Stimulated activated CD8-positive, alpha-beta memory T cell treated with anti-CD3 and anti-CD28 coated beads, Interleukin-2, amount 100 ng/mL, for 48 hours (primary cell): ENCODE data around the gene CAMTA1.

Experiments
- DNase-seq, 2 donors: peaks; one replicate each; pipeline ENCODE4 v3.0.0-alpha.2; 2020; ENCODE audit warnings: low read depth in 2 of 2

CAMTA1 gene

GRCh38 chr1:7229186-7229585, 443.9 kb downstream of the CAMTA1 start:
- DNase-seq: no peak

DNA sequence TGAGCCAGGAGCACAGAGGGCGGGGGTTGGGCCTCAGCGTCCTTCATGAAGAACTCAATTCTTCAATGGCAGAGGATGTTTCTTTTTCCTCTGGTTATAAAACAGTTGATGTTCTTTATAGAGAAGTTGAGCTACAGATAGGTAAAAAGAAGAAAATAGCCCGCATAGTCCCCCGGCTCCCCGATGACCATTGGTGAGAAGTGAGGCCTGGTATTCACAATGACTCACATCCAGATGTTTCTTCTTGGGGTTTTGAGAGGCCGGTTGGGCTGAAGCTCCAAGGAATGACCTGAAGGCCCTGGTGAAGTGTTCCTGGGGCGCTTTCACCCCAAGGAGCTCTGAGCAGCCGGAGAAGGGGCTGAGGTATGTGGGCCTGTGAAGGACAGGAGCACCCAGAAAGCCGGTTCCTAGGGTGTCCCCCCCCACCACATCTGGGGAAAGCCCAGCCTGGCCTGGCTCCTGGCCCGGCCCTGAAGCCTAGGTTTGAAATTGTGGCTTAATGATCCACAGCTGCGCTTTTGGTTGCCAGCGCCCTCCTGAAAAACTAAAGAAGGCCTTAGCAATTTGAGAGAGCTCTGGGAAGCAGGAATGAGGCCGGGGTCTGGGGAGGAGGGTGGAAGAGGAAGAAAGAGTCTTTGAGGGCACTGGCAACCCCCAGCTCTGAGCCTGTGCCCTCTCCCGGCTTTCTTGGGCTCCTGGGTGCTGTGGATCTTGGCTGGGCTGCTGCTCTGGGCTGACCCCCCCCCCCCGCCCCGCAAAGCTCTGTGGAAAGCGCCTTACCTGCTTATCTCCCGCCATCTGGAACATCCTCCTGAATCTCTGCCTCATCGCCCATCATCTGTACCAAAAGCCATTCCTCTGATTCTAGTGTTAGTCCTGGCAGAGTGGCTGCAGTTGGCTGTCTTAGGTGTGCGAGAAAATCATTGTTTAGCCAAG, 444.7 kb downstream of the CAMTA1 start:
- no peak for DNase-seq

DNA sequence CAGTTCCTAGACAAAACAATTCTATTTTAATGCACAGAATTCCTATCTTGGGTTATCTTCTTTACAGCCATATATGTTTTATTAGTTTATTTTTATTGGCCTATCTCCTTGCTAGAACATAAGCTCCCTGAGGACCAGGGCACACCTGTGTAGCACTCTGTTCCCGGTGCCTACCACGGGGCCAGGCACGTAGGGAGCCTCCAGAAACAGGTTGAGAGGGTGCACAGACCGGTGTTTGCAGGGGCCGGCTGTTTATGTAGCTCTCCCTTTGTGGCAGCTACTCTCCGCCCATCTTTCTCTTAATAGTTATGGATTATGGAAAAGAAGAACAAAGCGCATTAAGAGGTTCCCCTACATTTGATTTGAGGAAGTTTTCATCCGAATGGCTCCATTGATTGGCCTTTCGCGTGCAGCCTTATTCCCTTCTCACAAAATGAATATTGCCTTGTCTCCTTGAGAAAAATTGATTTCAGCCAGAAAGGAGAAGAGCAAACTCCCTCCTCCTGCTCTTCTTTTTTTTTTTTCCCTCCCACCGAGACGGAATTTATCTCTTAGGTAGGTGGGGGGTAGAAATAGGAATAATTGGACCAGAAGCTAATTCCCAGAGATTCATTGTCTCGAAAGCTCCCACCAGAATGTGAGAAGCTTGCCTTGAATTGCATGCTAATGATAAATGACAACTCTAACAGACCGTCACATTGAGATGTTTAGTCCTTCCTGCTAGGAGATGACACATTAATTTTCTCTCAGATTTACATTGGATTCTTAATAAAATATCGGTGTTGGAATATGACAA, 447.4 kb downstream of the CAMTA1 start:
- DNase-seq: no peak

DNA sequence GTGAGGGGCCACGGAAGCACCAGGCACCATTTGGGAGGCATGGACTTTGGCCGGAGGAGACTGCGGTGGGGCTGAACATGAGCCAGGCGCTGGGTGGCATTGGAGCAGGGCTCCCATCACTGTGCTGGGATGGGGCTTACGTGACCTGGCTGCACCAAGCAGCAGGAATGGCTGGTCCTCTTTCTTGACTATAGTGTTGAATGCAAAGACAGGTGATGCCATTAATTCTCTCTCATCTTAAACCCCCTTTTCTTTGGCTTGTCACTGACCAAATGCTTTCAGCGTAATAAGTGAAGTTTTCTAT, 447.9 kb downstream of the CAMTA1 start:
- DNase-seq: no peak

- DNase-seq: no peak
Measured at GRCh38 chr1:7233646-7234470, 448.6 kb downstream of the CAMTA1 start.

GRCh38 chr1:7234471-7234755, 449.2 kb downstream of the CAMTA1 start:
- DNase-seq: no peak

DNA sequence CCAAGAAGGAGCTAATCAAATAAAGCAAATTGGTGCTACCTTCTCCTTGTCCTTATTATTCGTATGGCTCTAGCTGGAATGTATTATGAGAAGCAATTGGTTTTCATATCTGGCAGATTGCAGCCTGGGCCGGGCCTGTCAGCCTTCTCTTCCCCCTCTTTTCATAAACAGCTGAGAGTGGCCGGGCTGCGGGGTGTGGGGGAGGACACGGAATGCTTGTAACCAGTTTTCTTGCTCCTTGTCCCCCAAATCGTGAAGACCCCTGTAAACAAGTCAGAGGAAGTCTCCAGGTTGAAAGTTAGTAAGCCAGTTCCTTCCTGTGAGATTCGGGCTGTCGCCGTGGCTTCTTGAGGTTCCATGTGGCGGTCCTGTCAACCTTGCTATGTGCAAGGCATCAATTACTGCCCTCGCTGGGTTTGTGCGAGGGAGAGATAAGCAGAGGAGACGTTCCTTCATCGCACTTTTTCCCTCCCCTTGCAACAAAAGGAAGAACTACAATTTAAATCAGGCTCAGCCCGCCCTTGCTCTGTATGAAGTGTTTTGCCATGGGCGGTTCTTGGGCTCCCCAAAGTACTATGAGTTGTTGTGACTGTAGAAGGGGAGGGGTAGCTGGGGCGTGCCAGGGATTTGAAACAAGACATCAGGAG, 450.7 kb downstream of the CAMTA1 start:
- DNase-seq: no peak

- no peak for DNase-seq
Measured at GRCh38 chr1:7236844-7237515, 451.7 kb downstream of the CAMTA1 start.

- no peak for DNase-seq
Measured at GRCh38 chr1:7247158-7247557, 461.9 kb downstream of the CAMTA1 start.

DNA sequence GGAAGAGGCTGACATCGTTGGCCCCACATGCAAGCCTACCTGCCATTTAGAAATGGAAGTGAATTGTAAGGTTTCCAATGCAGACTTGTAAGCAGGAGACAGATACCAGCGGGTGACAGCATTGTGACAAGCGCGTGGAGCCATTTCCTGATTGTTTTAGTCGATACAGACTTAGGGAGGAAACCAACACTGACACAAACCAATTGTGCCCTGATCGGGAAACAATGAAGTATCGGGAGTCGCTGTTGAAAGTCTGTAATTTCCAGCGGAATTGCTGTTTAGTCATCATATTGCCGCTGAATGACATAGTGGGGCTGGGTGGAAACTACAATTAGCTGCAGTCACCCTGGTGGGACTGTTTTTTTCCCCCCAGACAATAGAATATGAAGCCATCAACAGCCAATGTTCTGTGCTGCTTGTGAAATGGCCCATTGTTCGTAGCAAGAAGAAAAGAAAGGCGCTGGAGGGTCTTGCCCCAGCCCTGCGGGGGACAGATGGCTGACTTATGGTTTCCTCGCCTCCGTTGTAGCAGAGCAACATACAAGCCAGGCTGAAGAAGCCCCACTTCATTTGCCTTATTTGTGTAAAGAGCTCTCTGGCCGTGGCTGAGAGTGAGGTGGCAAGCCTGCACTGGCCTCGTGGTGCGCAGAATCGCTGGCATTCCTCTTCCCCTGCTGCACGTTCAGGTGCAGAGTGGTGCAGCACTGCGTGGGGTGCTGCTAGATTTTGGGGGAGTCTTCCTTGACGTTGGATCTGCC, 462.7 kb downstream of the CAMTA1 start:
- no peak for DNase-seq

GRCh38 chr1:7248549-7249199, 463.4 kb downstream of the CAMTA1 start:
- no peak for DNase-seq

- no peak for DNase-seq
Measured at GRCh38 chr1:7249516-7249915, 464.3 kb downstream of the CAMTA1 start.

DNA sequence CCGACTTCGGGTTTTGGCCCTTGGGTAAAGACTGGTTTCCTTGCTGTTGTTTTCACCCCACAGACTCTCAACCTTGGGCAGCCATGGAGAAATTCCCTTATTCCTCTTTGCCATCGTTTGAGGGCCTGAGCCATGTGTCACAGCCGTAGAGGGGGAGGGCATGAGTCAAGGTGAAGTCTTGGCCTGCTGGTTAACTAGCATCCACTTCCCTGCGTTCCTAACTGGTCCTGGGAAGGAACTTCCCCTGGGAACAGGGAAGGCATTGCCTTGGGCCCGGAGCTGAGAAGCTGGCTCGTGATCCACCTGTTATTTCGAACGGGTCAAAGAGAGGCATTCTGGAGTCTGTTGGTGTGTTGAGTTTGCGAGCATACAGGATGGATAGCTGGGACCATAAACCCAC, 464.9 kb downstream of the CAMTA1 start:
- DNase-seq: no peak

DNA sequence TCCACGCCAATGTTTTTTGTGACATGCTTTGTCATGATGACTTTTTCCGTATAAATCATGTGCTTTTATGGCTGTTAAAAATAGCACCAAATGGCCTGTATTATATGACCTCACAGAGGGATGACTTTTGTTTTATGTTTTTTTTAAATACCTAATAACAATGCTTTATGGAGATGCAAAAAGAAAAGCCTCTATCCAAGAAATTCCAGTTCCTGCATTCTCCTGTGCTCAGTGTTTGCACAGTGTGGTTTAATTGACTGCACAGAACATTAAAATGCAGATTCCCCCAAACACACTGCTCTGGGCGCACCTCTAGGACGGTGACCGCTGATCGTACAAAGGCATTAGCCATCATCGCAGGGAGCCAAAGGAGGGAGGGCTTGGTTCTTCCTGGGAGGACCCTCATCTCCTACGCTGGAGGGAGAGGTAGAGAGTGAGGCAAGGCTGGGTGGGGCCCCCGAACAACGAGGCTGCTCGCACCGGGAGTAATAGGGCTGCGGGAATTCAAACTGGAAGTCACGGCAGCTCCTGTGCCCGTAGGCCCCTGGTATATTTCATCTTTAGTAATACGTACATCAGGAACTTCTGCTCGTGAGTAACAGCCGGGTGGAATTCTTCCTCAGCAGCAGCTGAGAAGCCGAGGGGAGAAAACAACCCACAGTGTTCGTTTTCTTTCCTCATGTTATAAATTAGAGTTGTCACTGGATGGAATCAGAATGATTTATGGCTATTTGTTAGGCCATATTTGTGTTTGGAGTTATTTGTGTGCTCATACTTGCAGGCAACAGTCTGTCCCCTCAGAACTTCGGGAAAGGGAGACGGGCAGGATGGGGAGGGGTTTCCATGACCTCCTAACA, 465.6 kb downstream of the CAMTA1 start:
- no peak for DNase-seq

DNA sequence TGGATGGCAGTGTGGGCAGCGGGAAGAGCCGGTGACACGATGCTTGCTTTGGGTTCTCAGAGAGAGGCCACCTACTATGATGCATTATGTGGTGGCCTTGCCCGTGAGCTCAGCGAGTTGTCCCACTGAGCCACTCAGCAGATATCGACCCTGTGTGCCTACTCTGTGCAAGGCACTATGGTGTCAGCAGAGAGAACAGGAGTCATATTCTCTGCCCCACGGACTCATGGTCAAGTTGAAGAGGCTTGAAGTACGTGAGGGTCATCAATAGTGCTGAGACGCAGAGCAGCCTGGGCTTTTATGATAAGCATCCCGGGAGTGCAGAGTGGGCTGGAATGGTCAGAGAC, 466.2 kb downstream of the CAMTA1 start:
- DNase-seq: no peak

DNA sequence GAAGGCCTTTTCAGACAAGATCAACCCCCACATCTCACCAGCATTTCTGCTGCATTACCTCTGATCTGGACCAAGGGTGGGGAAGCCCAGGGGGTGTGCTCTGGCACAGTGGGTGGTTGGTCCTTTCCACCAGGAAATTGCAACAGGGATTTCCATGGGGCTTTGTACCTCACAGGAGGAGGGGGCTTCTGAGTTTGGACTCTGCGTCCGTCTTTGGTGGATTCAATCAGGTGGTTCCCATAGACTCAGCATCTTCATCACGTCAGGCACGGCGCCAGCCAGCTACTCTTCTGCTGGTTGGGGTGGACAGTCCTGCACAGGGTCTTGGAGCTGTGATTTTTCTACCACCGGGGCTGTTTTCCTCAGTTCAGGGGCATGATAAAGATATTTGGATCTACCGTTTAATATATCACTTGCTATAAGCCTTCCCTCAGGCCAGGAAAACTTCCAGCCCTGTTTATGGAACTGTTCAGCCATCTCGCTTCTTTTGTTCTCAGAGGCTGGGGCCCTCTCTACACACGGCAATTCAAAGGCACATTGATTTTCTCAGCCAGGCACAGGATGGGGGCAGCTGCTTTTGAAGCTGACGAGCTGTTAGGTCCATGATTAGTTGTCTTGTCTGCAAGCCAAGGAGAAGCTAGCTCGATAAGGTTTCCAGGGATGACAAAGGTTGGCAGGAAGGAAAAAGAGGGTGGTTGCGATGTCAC, 467.3 kb downstream of the CAMTA1 start:
- DNase-seq: no peak

- DNase-seq: no peak
Measured at GRCh38 chr1:7253118-7253480, 467.8 kb downstream of the CAMTA1 start.

- no peak for DNase-seq
Measured at GRCh38 chr1:7253988-7254587, 468.8 kb downstream of the CAMTA1 start.
